AG04450 (cell line): Measurements from ENCODE around the gene ETS2. TPM values are rescaled to one million over a fixed set of nuclear protein-coding genes. Genes with fewer than 3 reads are reported as not detected.
A peak's percentile ranks its signal among the peaks of the same experiment; 100 is the strongest.

Experiments
- CTCF ChIA-PET: fragments of 300-600, 350-600 bp; formaldehyde crosslinking; extraction: SDS; loops from one replicate; lab custom pipeline; 2022; ENCODE audit warnings: antibody characterized with exemption, inconsistent platforms; lab: Charles Lee
- POLR2A ChIA-PET: fragments of 350-600 bp; formaldehyde crosslinking; extraction: SDS; loops from one replicate; lab custom pipeline; 2021; ENCODE audit warnings: antibody characterized with exemption, inconsistent platforms; lab: Yijun Ruan, JAX
- DNase-seq: peaks from one replicate; pipeline ENCODE4 v3.0.0-alpha.2; 2011; ENCODE audit warnings: low read depth, low spot score
- H3K27ac ChIP-seq: one replicate; pipeline ENCODE4 v1.5.1; 2012; ENCODE audit warnings: low read depth, low read length, control low read depth
- H3K27me3 ChIP-seq: one replicate; pipeline ENCODE4 v1.6.0; 2012; ENCODE audit warnings: low read length; ENCODE audit not compliant: control insufficient read depth, insufficient read depth
- H3K4me3 ChIP-seq: 2 replicates; pipeline ENCODE4 v1.5.1; 2011; ENCODE audit warnings: mild to moderate bottlenecking, low read depth, low read length, control low read depth
- H3K9me3 ChIP-seq: 2 replicates; pipeline ENCODE4 v1.5.1; 2012; ENCODE audit warnings: low read length; ENCODE audit not compliant: control insufficient read depth, insufficient read depth
- CTCF ChIP-seq: IDR thresholded peaks from 2 replicates; pipeline ENCODE4 v1.5.1; 2011; ENCODE audit warnings: low read depth, low read length, control low read depth, inconsistent platforms
- polyA plus RNA-seq: library from polyadenylated mRNA; depleted of rRNA; stranded (reverse); fragments of >200 nt; gene quantifications from 2 replicates; pipeline ENCODE4 v1.2.3, GENCODE V29; 2011

Gene ETS2
- polyA plus RNA-seq, 1 experiment = 60.1 TPM

DNA sequence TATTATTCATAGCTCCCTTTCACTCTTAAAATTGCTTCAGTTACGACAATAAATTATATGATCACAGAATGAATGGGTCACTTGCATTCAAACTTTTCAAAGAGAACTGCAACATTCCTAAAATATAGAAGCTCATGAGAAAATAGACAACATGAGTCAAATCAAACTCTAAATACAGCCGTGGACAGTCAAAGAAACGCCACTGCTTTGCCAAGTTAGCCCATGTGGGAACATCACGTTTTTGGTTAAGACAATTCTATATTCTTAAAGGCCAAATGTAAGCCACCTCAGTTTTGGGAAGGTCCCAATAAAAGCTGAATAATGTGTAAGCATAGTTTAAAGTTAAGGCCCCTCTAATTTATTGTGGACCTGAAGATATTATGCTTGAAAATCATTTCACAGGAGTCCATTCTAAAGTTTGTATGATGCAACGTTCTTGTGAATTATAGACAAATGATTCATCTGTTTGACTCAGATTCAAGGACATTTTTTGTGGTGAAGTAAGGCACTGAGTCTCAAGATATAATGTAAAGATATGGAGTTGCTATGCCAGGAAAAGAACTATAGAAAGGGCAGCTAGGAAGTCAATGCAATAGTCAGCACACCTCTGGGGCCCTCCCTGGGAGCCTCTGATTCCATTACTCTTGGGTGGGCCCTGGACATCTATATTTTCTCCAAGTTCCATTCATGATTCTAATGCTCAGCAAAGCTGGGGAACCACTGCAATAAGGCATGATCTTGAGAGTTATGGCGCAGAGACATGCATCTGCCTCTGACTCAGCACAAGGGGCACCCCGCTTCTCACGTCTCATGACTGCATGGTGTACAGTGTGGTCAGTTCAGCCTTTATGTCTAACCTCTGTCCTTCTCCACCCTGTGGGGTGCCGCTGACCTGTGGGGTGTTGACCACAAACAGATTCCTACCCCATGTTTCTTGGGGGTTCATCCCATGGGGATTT is 33.9 kb downstream of the ETS2 start:
- no peaks in the 10 kb centered on the region for H3K9me3 ChIP-seq
- peak; percentile 72 for DNase-seq
- H3K27ac ChIP-seq = peak overlapping the region; percentile 97
- ChIA-PET CTCF (interaction anchor here (1.4 kb wide), 1 partner anchor 36 kb away, joined by 3 read pairs; no protein-coding TSS in a partner anchor), POLR2A (interaction anchor here (0.6 to 1.6 kb wide), 7 partner anchors 8 to 146 kb away, joined by 3 to 7 read pairs (median 4); no protein-coding TSS in a partner anchor)
- TF ChIP-seq CTCF = no peak
- H3K4me3 ChIP-seq = no peak overlapping the region
- no peaks in the 10 kb centered on the region for H3K27me3 ChIP-seq

DNA sequence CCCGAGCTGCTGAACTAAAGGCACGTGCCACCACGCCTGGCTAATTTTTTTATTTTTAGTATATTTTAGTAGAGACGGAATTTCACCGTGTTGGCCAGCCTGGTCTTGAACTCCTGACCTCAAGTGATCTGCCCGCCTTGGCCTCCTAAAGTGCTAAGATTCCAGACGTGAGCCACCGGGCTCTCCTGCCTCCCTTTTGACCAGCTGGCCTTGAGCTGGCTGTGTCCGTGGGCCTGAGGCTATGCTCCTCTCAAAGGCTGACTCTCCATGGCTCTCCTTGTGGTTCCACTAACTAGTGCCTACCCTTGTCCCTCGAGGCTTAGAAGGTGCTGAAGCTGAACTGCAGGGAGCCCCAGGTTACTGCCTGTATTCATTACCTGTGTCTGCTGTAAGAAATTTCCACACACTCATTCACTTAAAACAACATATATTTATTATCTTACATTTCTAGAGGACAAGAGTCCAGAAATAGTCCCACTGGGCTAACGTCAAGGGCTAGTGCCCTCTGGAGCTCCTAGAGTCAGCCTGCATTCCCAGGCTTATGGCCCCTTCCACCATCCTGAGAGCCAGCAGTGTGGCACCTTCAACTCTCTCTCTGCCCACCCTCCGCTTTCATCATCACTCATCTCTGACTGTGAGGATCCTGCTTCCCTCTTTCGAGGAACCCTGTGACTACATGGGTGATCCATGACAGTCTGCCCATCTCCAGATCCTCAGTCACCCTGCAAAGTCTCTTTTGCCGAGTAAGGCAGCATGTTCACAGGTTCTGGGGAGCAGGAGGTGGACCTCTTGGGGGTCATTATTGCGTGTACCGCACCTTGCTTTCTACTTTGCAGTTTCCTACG is 34.9 kb downstream of the ETS2 start:
- ChIA-PET POLR2A (interaction anchor here (1.2 to 1.4 kb wide), 2 partner anchors 9 to 31 kb away, joined by 4 read pairs; no protein-coding TSS in a partner anchor), CTCF (interaction anchor here (1.4 kb wide), 1 partner anchor 38 kb away, joined by 3 read pairs; no protein-coding TSS in a partner anchor)
- no peak for TF ChIP-seq CTCF
- DNase-seq = no peak
- H3K27ac ChIP-seq = peak overlapping the region; percentile 97
- H3K27me3 ChIP-seq = no peaks in the 10 kb centered on the region
- H3K9me3 ChIP-seq = no peaks in the 10 kb centered on the region
- no peak overlapping the region for H3K4me3 ChIP-seq

DNA sequence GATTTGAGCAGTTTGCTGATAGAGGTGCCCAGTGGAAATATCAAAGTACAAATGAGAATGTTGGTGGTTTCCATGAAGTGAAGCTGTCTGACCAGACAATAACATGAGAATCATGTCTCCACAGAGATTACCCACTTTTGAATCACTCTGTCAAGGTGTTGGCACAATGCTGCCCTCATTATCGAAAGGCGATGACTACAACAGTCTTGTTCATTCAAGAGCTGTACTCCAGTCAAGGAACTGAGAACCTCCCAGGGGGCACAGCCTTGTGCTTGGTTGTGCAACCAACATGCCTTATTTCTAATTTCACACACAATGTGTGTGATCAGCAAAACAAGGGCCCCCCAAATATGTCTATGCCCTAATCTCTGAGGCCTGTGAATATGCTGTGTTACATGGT is 35.7 kb downstream of the ETS2 start:
- H3K4me3 ChIP-seq = no peak overlapping the region
- TF ChIP-seq CTCF = no peak
- H3K27ac ChIP-seq = no peak overlapping the region
- no peak for DNase-seq
- H3K9me3 ChIP-seq = no peaks in the 10 kb centered on the region
- POLR2A ChIA-PET = no interaction called here
- CTCF ChIA-PET = no interaction called here
- no peaks in the 10 kb centered on the region for H3K27me3 ChIP-seq

GRCh38 chr21:38842079-38842478 is 36.4 kb downstream of the ETS2 start:
- H3K27ac ChIP-seq = no peak overlapping the region
- POLR2A ChIA-PET = no interaction called here
- DNase-seq = no peak
- H3K27me3 ChIP-seq = no peaks in the 10 kb centered on the region
- no peak for TF ChIP-seq CTCF
- CTCF ChIA-PET = no interaction called here
- H3K4me3 ChIP-seq = no peak overlapping the region
- no peaks in the 10 kb centered on the region for H3K9me3 ChIP-seq
